AG09309 (cell line): Measurements from ENCODE around the gene FHAD1.
A peak's percentile ranks its signal among the peaks of the same experiment; 100 is the strongest.

Source experiments
- DNase-seq: peaks from one replicate; pipeline ENCODE4 v3.0.0-alpha.2; 2010; ENCODE audit warnings: low read depth
- H3K4me3 ChIP-seq: 2 replicates; pipeline ENCODE4 v1.5.1; 2011; ENCODE audit warnings: mild to moderate bottlenecking, low read depth, low read length, moderate library complexity; ENCODE audit not compliant: control insufficient read depth
- TF ChIP-seq, protein P1 (sequence below): IDR thresholded peaks from 2 replicates; pipeline ENCODE4 v1.5.1; 2011; ENCODE audit warnings: mild to moderate bottlenecking, low read depth, low read length, inconsistent platforms; ENCODE audit not compliant: insufficient read depth, control insufficient read depth; ENCODE audit errors: missing control alignments

The FHAD1 gene

DNA sequence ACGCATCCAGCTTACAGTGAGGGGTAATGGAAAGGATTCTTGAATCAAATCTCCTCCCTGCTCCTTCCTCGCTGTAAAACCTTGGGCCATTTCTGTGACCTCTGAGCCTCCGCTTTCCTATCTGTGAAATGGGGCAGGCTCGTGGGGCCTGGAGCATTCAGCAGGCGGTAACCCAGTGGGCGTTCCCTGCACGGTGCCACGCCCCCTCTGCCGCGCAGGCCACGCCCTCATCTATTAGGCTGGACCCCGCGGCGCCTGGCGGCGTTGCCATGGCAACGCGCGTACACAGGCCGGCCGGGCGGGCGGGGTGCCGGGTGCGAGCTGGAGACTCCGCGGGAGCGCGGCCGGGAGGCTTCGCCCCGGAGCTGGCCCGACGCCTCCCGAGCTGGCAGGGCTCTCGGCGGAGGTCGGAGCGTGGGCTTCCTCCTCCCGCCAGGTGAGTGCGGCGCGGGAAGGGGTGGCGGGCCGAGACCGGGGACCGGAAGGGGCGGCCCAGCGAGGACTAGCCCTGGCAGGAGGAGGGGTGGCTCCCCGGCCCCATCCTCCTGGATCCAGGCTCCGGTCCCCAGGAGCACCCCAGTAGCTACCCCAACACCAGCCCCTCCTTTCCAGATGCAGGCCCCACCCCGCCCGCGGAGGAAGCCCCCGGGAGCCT lies at the start of gene FHAD1:
TSS of gene FHAD1 (plus strand) at position 264 of the 655 bp plus-strand sequence. CDS start 4,562 bp downstream, outside the sequence.
- no peak for DNase-seq
- peak within 1 kb of the TSS; percentile 13 for H3K4me3 ChIP-seq
- TF ChIP-seq, protein P1, sequence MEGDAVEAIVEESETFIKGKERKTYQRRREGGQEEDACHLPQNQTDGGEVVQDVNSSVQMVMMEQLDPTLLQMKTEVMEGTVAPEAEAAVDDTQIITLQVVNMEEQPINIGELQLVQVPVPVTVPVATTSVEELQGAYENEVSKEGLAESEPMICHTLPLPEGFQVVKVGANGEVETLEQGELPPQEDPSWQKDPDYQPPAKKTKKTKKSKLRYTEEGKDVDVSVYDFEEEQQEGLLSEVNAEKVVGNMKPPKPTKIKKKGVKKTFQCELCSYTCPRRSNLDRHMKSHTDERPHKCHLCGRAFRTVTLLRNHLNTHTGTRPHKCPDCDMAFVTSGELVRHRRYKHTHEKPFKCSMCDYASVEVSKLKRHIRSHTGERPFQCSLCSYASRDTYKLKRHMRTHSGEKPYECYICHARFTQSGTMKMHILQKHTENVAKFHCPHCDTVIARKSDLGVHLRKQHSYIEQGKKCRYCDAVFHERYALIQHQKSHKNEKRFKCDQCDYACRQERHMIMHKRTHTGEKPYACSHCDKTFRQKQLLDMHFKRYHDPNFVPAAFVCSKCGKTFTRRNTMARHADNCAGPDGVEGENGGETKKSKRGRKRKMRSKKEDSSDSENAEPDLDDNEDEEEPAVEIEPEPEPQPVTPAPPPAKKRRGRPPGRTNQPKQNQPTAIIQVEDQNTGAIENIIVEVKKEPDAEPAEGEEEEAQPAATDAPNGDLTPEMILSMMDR = no peak

DNA sequence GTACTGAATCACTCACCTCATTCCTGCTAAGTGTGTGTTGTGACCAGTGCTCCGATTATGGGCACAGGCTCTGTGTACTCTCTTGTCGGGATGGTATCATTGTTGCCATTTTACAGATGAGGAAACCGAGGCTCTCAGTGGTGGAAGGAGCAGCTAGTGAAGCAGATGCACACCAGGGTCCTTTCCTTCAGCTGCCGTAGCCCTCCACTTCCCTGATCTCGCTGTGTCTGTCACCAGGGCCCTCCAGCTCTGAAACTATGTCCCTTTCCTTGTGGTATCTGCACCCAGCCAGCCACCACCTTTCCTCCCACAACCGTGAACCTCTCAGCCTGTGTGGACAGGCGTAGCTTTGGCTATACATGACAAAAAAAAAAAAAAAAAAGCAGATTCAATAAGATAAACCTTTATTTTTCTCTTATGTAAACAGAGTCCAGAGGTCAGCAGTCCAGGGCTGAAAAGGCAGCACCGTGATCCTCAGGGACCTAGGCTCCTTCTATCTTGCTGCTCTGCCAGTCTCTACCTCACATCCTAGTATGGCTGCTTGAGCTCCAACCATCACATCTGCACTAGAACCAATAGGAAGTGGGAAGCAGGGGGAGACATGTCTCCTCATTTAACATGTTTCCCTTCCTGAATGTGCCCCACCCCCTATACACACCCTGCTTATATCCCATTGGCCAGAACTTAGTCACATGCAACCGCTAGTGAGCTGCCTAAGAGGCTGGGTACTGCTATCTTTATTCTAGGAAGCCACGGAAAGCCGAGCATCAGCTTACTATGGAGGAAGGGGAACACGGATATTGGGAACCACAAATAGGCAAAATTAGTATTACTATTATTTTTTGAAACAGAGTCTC lies 49.2 kb upstream of the FHAD1 start:
- no peak for DNase-seq
- no peak overlapping the region for H3K4me3 ChIP-seq
- TF ChIP-seq, protein P1 = no peak

DNA sequence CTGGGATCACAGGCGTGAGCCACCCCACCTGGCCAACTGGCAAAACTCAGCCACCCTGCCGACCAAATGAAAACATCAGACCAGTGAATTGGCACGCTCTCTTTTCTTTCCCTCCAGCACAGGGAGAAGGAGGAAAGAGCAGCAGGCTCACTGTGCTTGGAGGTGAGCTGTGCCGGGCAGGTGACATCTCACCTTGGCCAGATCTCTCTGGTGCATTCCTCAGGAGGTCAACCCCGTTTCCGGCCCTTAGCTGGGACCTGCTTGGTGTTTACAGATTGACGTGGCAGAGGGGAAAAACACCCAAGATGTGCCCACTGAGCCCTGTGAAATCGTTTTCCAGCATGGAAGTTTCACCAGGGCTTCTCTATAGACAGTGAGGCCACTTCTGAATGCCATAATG lies 48.3 kb upstream of the FHAD1 start:
- DNase-seq = no peak
- no peak overlapping the region for H3K4me3 ChIP-seq
- TF ChIP-seq, protein P1 = no peak

DNA sequence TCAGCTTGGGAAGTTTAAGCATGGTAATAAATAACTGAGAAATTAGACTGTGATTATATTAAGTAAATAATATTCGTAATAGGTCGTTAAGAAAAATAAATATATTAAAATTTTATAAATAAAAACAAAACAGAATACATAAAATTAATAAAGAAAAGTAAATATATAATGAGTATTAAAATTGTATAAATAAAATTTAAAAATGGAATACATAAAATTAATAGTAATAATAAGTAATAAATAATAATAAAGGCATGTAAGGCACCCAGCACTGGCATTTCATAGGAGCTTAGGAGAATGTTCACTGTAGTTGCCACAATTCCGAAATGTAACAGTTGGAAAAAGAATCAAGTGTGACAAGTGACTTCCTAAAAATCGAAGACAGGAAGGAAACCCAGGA lies 45.8 kb upstream of the FHAD1 start:
- TF ChIP-seq, protein P1 = no peak
- H3K4me3 ChIP-seq = no peak overlapping the region
- DNase-seq = no peak

DNA sequence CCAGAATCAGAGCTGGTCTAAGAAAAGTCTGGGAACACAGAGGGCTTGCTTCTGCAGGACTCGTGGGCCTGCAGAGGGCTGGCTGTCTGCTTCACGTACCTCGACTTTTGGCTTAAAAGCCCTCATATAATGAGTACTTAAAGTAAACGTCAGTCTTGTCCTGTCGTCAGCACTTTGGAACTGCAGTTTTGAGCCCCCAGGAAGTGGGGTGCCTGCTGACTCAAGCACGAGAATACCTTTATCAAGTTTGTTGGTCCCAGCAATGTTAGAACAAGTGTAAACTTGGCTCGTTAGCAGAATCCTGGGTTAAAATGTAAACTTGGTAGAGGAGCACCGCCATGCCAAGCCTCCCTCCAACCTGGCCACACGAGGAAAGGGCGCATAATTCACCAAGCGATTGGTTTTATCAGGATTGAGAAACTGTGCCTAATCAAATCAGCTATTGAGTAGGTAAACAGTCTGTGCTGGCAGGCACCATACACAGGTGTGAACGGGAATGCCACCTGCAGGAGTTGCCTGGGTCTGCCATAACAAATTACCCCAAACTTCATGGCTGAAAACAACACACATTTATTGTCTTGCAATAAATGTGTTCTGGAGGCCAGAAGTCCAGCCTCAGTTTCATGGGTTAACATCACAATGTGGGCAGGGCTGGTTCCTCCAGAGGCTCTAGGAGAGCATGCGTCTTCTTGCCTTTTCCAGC lies 45.0 kb upstream of the FHAD1 start:
- DNase-seq = no peak
- TF ChIP-seq, protein P1 = no peak
- no peak overlapping the region for H3K4me3 ChIP-seq

DNA sequence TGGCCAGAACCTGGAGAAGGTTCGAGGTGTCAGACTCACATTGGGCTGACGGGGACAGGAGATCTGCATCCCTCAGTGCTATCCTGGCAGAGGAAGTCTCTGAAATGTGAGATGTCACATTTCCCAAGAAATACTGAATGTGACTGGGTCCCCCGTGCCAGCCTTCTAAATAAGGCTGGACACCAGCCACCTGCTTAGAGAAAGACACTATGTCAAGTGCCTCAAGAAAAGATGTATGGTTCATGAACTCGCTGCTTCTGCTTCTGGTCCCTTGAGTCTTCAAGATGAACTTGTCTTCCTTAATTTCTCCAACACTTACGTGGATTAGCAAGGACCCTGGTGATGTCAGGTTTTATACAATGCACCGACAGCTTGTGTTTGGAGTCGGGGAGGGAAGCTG lies 42.1 kb upstream of the FHAD1 start:
- no peak overlapping the region for H3K4me3 ChIP-seq

More for the DNA sequence above, 42.1 kb upstream of the FHAD1 start:
- TF ChIP-seq, protein P1 = no peak
- no peak for DNase-seq
